ENCODE measurements around the gene CPA1.

DNA sequence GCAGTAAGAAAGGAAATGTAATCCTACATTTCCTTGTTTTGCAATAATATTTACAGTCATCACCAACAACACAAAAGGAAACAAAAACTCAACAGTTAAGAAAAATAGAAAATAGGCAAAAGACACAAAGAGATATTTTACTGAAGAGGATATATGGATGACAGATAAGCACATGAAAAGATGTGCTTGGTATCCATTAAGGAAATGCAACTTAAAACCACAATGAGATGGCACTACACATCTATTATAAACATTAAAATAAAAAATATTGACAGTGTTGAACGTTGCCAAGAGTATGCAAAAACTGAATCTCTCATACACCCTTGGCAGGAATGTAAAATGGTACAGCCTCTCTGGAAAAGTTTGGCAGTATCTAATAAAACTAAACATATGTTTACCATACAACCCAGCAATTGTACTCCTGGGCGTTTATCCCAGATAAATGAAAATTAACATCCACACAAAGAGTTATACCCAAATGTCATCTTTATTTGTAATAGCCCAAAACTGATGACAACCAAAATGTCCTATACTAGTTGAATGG, 55.1 kb downstream of the CPA1 start:
- TF ChIP-seq, protein P1, sequence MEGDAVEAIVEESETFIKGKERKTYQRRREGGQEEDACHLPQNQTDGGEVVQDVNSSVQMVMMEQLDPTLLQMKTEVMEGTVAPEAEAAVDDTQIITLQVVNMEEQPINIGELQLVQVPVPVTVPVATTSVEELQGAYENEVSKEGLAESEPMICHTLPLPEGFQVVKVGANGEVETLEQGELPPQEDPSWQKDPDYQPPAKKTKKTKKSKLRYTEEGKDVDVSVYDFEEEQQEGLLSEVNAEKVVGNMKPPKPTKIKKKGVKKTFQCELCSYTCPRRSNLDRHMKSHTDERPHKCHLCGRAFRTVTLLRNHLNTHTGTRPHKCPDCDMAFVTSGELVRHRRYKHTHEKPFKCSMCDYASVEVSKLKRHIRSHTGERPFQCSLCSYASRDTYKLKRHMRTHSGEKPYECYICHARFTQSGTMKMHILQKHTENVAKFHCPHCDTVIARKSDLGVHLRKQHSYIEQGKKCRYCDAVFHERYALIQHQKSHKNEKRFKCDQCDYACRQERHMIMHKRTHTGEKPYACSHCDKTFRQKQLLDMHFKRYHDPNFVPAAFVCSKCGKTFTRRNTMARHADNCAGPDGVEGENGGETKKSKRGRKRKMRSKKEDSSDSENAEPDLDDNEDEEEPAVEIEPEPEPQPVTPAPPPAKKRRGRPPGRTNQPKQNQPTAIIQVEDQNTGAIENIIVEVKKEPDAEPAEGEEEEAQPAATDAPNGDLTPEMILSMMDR (IDR thresholded peaks at IDR 0.05): no peak
- no peak for TF ChIP-seq POLR2A (IDR thresholded peaks at IDR 0.05)
